Erythroblast (primary cell): Measurements from ENCODE around the gene TPSB2.
A peak's percentile ranks its signal among the peaks of the same experiment; 100 is the strongest.

Source experiments
- GATA1 ChIP-seq: IDR thresholded peaks from 2 replicates; pipeline ENCODE4 v1.6.1; 2011; ENCODE audit warnings: low read depth, mild to moderate bottlenecking, control low read depth, low read length, moderate library complexity
- POLR2A ChIP-seq: IDR thresholded peaks from 2 replicates; pipeline ENCODE4 v1.6.1; 2011; ENCODE audit warnings: mild to moderate bottlenecking, low read length

DNA sequence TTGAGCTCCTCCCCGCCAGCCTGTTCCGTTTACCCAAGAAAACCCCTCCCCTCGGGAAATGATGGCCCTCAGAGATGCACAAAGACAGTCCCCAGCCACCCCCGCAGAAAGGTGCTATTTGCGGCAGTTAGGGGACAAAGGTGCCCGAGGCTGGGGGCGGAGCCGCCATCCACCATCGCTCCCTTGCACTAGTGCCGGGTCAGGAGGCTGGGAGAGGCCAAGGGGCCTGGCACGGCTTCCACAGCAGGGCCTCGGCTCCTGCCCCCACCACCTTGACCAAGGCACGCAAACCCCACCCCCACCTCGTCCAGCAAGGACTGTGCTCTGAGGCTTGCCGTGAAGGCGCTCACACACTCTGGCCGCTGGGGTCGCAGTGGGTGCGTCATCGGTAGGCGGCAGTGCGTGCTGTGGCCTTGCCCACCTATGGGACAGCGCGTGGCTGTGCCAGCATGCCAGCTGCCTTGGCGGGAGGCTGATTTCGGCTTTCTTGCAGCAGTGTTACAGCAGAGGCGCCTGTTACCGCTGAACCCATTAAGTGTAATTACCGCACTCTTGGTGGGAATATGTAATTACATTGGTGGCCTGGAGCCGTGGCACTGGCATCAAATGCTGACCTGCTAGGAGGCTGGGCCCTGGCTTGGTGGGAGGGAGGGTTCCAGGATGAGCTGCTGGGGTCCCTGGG, 36.7 kb downstream of the TPSB2 start:
- TF ChIP-seq POLR2A, result peak; percentile 39
- TF ChIP-seq GATA1, result no peak
